IMR-90 (cell line): ENCODE data around the gene GRM5. TPM values are rescaled to one million over a fixed set of nuclear protein-coding genes. Genes with fewer than 3 reads are reported as not detected.
"Not testable (repeated sequence)": the region's sequence is repeated elsewhere in the genome, so short reads cannot be mapped to it uniquely, and the experiment has no call there.

Source experiments
- ATAC-seq: fragments of 200-7000 bp; cut with Tn5 transposase; 2 replicates; pipeline ENCODE4 v1.9.1; 2020; ENCODE audit warnings: low read depth, mild to moderate bottlenecking, moderate library complexity
- BruUV-seq: library from RNA; stranded (reverse); fragments of 400-500 nt; replicated peaks from 2 replicates; lab custom pipeline; 2021; lab: Mats Ljungman, UMichigan
- CTCF ChIA-PET: fragments of 300-600 bp; formaldehyde crosslinking; extraction: SDS; loops from one replicate; lab custom pipeline; 2021; ENCODE audit warnings: antibody characterized with exemption; lab: Yijun Ruan, JAX
- POLR2A ChIA-PET: fragments of 300-600 bp; sonication (Branson Sonifier 250); formaldehyde crosslinking; loops from one replicate; lab custom pipeline; 2022; ENCODE audit warnings: antibody characterized with exemption; ENCODE audit not compliant: unreplicated experiment; lab: Charles Lee
- DNase-seq: peaks from one replicate; pipeline ENCODE4 v3.0.0; 2013
- H2AFZ ChIP-seq: replicated peaks from 2 replicates; pipeline ENCODE3; 2013; ENCODE audit warnings: low read length, mild to moderate bottlenecking; ENCODE audit not compliant: poor library complexity
- H2AK5ac ChIP-seq: 2 replicates; pipeline ENCODE4 v1.6.1; 2013; ENCODE audit warnings: low read depth, low read length, inconsistent platforms
- H2AK9ac ChIP-seq: replicated peaks from 2 replicates; pipeline ENCODE3; 2013; ENCODE audit warnings: mild to moderate bottlenecking, low read depth, low read length, moderate library complexity; ENCODE audit not compliant: poor library complexity
- H2BK120ac ChIP-seq: 2 replicates; pipeline ENCODE4 v1.6.1; 2013; ENCODE audit warnings: low read depth, low read length, inconsistent platforms
- H2BK15ac ChIP-seq: 3 replicates; pipeline ENCODE4 v1.6.1; 2013; ENCODE audit warnings: low read depth, low read length, inconsistent platforms
- H2BK20ac ChIP-seq: 2 replicates; pipeline ENCODE4 v1.6.1; 2013; ENCODE audit warnings: low read depth, mild to moderate bottlenecking, inconsistent platforms, low read length, moderate library complexity
- H2BK5ac ChIP-seq: 2 replicates; pipeline ENCODE4 v1.6.1; 2013; ENCODE audit warnings: mild to moderate bottlenecking, low read depth, low read length, inconsistent platforms; ENCODE audit not compliant: poor library complexity, severe bottlenecking
- H3K14ac ChIP-seq: replicated peaks from 2 replicates; pipeline ENCODE4 v1.6.1; 2013; ENCODE audit warnings: low read depth, low read length, inconsistent platforms
- H3K18ac ChIP-seq: 2 replicates; pipeline ENCODE4 v1.6.1; 2013; ENCODE audit warnings: low read depth, low read length, control low read depth
- H3K23ac ChIP-seq: 2 replicates; pipeline ENCODE4 v1.6.1; 2013; ENCODE audit warnings: low read depth, low read length, inconsistent platforms
- H3K27ac ChIP-seq: 2 replicates; pipeline ENCODE4 v1.5.1; 2013; ENCODE audit warnings: mild to moderate bottlenecking, control low read depth, low read length; ENCODE audit not compliant: insufficient read depth
- H3K27me3 ChIP-seq: 2 replicates; pipeline ENCODE4 v1.6.1; 2013; ENCODE audit warnings: low read length; ENCODE audit not compliant: control insufficient read depth, insufficient read depth
- H3K36me3 ChIP-seq: 2 replicates; pipeline ENCODE4 v1.6.1; 2013; ENCODE audit warnings: low read length, mixed read lengths; ENCODE audit not compliant: control insufficient read depth, insufficient read depth
- H3K4ac ChIP-seq: 2 replicates; pipeline ENCODE4 v1.6.1; 2013; ENCODE audit warnings: low read depth, low read length, inconsistent platforms
- H3K4me1 ChIP-seq: 2 replicates; pipeline ENCODE4 v1.6.1; 2013; ENCODE audit warnings: low read length, mixed read lengths; ENCODE audit not compliant: control insufficient read depth, insufficient read depth
- H3K4me2 ChIP-seq: 2 replicates; pipeline ENCODE4 v1.6.1; 2013; ENCODE audit warnings: low read depth, mild to moderate bottlenecking, control low read depth, low read length, moderate library complexity
- H3K4me3 ChIP-seq: 2 replicates; pipeline ENCODE4 v1.5.1; 2013; ENCODE audit warnings: low read depth, mild to moderate bottlenecking, control low read depth, low read length, moderate library complexity; ENCODE audit not compliant: insufficient read depth
- H3K56ac ChIP-seq: 2 replicates; pipeline ENCODE4 v1.6.1; 2013; ENCODE audit warnings: low read length, inconsistent platforms; ENCODE audit not compliant: insufficient read depth; ENCODE audit errors: extremely low read depth
- H3K79me1 ChIP-seq, 2 experiments: 2 replicates each; pipeline ENCODE4 v1.6.1; 2013; ENCODE audit warnings: low read length in 2 of 2, inconsistent platforms in 1 of 2, low read depth in 1 of 2
- H3K9ac ChIP-seq: 2 replicates; pipeline ENCODE4 v1.6.1; 2013; ENCODE audit warnings: low read depth, low read length, control low read depth
- H3K9me1 ChIP-seq: 2 replicates; pipeline ENCODE4 v1.6.1; 2013; ENCODE audit warnings: low read length, inconsistent platforms; ENCODE audit not compliant: insufficient read depth
- H3K9me3 ChIP-seq: 2 replicates; pipeline ENCODE4 v1.6.1; 2013; ENCODE audit warnings: low read length; ENCODE audit not compliant: control insufficient read depth, insufficient read depth
- H4K20me1 ChIP-seq: 2 replicates; pipeline ENCODE4 v1.6.1; 2013; ENCODE audit warnings: low read length, inconsistent platforms; ENCODE audit not compliant: insufficient read depth
- H4K5ac ChIP-seq: 2 replicates; pipeline ENCODE4 v1.6.1; 2013; ENCODE audit warnings: mild to moderate bottlenecking, low read depth, low read length, control low read depth
- H4K8ac ChIP-seq, 2 experiments: 2 replicates each; pipeline ENCODE4 v1.6.1; 2013; ENCODE audit warnings: low read depth in 2 of 2, low read length in 2 of 2, control low read depth in 1 of 2, inconsistent platforms in 1 of 2
- H4K91ac ChIP-seq: 2 replicates; pipeline ENCODE4 v1.6.1; 2013; ENCODE audit warnings: low read depth, low read length, inconsistent platforms; ENCODE audit not compliant: insufficient read depth
- WGBS, 2 experiments: methylation state at CpG; one replicate each; pipeline versions ENCODE4 v1.1.5 to v1.1.7; 2013; ENCODE audit warnings: missing lambda C conversion rate in 2 of 2; ENCODE audit not compliant: insufficient read length in 1 of 2; ENCODE audit errors: extremely low coverage in 2 of 2; 5-methylcytosine and 5-hydroxymethylcytosine counted together
- dilution Hi-C: fragments of 300-500 bp; cut with HindIII; formaldehyde crosslinking; loops from one replicate; pipeline ENCODE4 v1.14.3; 2018; ENCODE audit warnings: low sequenced_read_pairs; ENCODE audit not compliant: unreplicated experiment
- in situ Hi-C: fragments of 300-500 bp; cut with MboI; formaldehyde crosslinking; loops from 3 replicates; pipeline ENCODE4 v1.14.3; 2019; ENCODE audit warnings: low sequenced_read_pairs, inconsistent platforms, mixed read lengths
- intact Hi-C: fragments of 100-400 bp; cut with micrococcal nuclease; formaldehyde crosslinking; loops from 2 replicates; pipeline ENCODE4 v1.10.0; 2022
- polyA plus RNA-seq, 3 experiments: library from polyadenylated mRNA; depleted of rRNA; stranded (reverse); fragments of >200 nt; gene quantifications; 2 replicates each; pipeline ENCODE4 v1.2.3, GENCODE V29; 2012; ENCODE audit warnings: low replicate concordance in 1 of 3
- total RNA-seq: library from RNA; depleted of rRNA; stranded (reverse); fragments of >200 nt; gene quantifications from 2 replicates; pipeline ENCODE4 v1.2.3, GENCODE V29; 2012

Gene GRM5
- total and polyA plus RNA-seq, 2 of the 4 experiments (the other 2 are of a cell fraction): under 0.01 TPM

GRCh38 chr11:89084951-89085350 lies 19.2 kb upstream of the GRM5 start:
- intact Hi-C loops, H2BK20ac ChIP-seq, H3K4ac ChIP-seq, H3K36me3 ChIP-seq, H4K91ac ChIP-seq, BruUV-seq, H3K4me1 ChIP-seq, ATAC-seq, H2AK9ac ChIP-seq, DNase-seq, H3K4me3 ChIP-seq, dilution Hi-C loops, H3K14ac ChIP-seq, H4K8ac ChIP-seq, H3K9me3 ChIP-seq, H3K56ac ChIP-seq, H2BK15ac ChIP-seq, H3K9ac ChIP-seq, H4K20me1 ChIP-seq, H2AFZ ChIP-seq, H3K4me2 ChIP-seq, H3K18ac ChIP-seq, H2AK5ac ChIP-seq, H3K23ac ChIP-seq, H4K5ac ChIP-seq, H2BK120ac ChIP-seq, POLR2A ChIA-PET, H3K9me1 ChIP-seq, H3K27me3 ChIP-seq, H3K27ac ChIP-seq, H3K79me1 ChIP-seq, H2BK5ac ChIP-seq: not testable (repeated sequence)
- CTCF ChIA-PET: interaction anchor here (0.6 kb wide), 1 partner anchor 408 kb away, joined by 3 read pairs; no protein-coding TSS in a partner anchor
- no CpG with 5 or more reads among the region's 3 CpGs for WGBS, 2 experiments
- in situ Hi-C loops: loop anchor here (25.0 kb wide), 1 partner anchor 1027 kb away; no protein-coding TSS in a partner anchor

GRCh38 chr11:89070911-89071310 lies 5.1 kb upstream of the GRM5 start:
- H3K4ac ChIP-seq, ATAC-seq, H2BK15ac ChIP-seq, H3K27ac ChIP-seq, H3K4me1 ChIP-seq, H3K56ac ChIP-seq, BruUV-seq, H4K91ac ChIP-seq, H3K18ac ChIP-seq, in situ Hi-C loops, POLR2A ChIA-PET, H3K4me3 ChIP-seq, H2BK120ac ChIP-seq, H3K9me1 ChIP-seq, H2AK9ac ChIP-seq, H3K36me3 ChIP-seq, H2AK5ac ChIP-seq, H4K8ac ChIP-seq, H3K4me2 ChIP-seq, H2BK5ac ChIP-seq, H3K23ac ChIP-seq, H3K79me1 ChIP-seq, H2BK20ac ChIP-seq, H4K20me1 ChIP-seq, DNase-seq, H3K27me3 ChIP-seq, dilution Hi-C loops, H3K9ac ChIP-seq, H2AFZ ChIP-seq, H3K14ac ChIP-seq, H4K5ac ChIP-seq, CTCF ChIA-PET, H3K9me3 ChIP-seq, intact Hi-C loops: not testable (repeated sequence)
- WGBS, 2 experiments: no CpG with 5 or more reads among the region's 1 CpG
